Mononuclear cell (primary cell): ENCODE measurements around the gene RNF213. TPM values are rescaled to one million over a fixed set of nuclear protein-coding genes. Genes with fewer than 3 reads are reported as not detected.

Experiments
- H3K27me3 ChIP-seq: 2 replicates; pipeline ENCODE4 v1.6.0; 2011; ENCODE audit warnings: low read length, control low read depth; ENCODE audit not compliant: insufficient read depth
- H3K4me1 ChIP-seq: 2 replicates; pipeline ENCODE4 v1.5.1; 2011; ENCODE audit warnings: mild to moderate bottlenecking, low read length, control low read depth; ENCODE audit not compliant: insufficient read depth
- H3K4me3 ChIP-seq: 2 replicates; pipeline ENCODE4 v1.5.1; 2011; ENCODE audit warnings: mild to moderate bottlenecking, low read length, moderate library complexity
- H3K9me3 ChIP-seq: 2 replicates; pipeline ENCODE4 v1.5.1; 2011; ENCODE audit warnings: low read depth, mild to moderate bottlenecking, control low read depth, low read length
- total RNA-seq: library from RNA; depleted of rRNA; stranded (reverse); fragments of >200 nt; gene quantifications from one replicate; pipeline ENCODE4 v1.2.3, GENCODE V29; 2012

Gene RNF213
- total RNA-seq, 1 donor = 234 TPM

DNA sequence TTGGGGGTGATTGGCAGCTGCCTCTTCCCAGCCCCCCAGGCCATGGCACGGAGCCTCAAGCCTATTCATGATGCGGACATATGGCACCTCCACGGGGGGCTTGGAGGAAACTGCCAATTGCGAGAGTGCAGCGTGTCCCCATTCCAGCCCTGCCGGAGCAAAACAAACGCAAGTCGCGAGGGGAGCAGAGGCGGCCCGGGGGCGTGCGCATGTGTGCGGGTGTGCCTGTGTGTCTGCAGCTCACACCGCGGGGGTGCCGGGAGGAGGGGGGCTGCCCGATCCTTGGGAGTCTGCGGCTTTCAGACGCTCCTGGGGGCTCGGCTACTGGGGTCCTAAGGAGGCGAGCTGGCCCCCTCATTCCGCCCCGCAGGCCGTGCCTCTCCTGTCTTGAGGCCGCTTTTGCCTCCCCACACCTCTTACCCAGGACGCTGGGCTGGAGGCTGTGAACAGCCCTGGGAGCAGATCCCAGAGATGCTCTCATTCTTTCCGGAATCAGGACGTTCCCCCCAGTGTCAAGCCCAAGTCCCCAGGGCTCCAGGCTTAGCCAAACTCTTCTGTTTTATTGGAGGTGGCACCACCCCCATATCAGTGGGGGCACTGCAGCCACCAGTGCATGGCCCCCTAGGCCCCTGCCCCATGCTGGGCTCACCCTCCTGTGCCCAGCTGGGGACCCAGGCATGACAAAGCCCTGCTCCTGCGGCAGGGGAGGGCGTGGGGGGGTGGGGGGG lies 183.4 kb downstream of the RNF213 start:
- Histone ChIP-seq H3K4me3 (no peak overlapping the region), H3K4me1 (no peaks in the 10 kb centered on the region), H3K9me3 (no peaks in the 10 kb centered on the region), H3K27me3 (no peaks in the 10 kb centered on the region)

DNA sequence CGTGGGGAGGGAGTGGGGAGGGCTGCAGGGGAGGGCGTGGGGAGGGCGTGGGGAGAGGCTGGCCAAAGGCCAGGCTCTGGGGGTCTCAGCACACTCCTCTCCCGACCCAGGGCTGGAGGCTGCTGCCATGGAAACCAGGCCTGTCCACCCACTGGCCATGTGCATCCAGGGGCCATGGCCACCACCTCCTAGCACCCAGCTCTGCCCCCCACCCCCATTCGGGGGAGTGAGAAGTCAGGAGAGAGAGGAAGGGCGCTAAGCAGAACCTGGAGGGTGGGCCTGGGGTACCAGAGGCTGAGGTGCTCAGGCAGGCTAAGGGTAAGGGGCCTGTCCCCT lies 184.0 kb downstream of the RNF213 start:
- no peak overlapping the region for H3K4me3 ChIP-seq
- H3K27me3 ChIP-seq = no peaks in the 10 kb centered on the region
- H3K4me1 ChIP-seq = no peaks in the 10 kb centered on the region
- no peaks in the 10 kb centered on the region for H3K9me3 ChIP-seq

DNA sequence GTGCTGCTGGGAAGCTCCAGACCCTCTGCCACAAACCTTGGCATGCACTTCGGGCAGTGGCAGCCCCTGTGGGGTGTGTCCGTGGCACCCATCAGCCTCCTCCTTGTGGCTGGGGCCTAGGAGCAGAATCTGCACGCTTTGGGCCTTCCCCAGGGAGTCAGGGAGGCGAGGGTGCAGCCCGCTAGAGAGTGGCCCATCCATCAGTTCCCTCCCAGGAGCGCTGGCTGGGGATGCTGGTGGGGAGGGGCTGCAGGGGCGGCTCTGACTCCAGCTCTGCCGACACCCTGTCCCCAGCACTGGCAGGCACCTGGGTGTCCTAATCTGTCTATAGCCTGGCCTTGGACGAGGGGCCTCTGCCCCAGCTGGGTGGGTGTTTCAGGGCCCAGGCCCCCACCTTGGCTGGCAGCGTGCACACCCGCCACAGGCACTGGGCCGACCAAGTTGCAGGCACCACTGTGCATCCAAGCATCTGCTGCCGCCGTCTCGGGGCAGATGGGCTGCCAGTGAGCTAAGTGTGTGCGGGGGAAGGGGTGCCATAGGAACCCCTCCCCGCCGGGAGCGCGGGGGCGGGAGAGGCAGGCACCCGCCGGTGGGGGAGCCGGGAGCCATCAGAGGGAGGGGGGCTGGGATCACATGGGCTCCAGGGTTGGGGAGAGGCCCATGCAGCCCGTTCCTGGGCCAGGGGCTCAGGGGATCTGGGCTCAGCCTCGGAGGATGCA lies 184.5 kb downstream of the RNF213 start:
- H3K9me3 ChIP-seq = no peaks in the 10 kb centered on the region
- H3K27me3 ChIP-seq = no peaks in the 10 kb centered on the region
- no peaks in the 10 kb centered on the region for H3K4me1 ChIP-seq
- H3K4me3 ChIP-seq = no peak overlapping the region

DNA sequence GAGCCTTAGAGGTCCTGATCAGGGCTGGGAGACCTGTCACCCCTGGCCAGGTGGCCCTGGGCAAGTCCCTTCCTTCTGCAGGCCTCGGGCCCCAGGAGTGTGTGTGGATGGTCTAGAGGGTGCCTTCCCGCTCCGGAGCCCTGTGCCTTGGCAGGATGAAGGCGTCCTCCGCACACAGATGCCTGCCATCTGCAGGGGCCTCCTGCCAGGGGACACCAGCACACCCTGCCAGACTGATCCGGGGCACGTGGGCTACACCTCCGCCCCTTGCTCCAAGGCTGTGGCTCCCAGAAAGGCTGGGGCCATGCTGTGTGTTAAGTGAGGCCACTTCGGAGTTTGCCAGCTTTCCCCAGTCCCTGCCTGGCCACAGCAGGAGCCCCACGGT lies 185.1 kb downstream of the RNF213 start:
- H3K4me1 ChIP-seq = no peaks in the 10 kb centered on the region
- no peak overlapping the region for H3K4me3 ChIP-seq
- H3K27me3 ChIP-seq = no peaks in the 10 kb centered on the region
- H3K9me3 ChIP-seq = no peaks in the 10 kb centered on the region

DNA sequence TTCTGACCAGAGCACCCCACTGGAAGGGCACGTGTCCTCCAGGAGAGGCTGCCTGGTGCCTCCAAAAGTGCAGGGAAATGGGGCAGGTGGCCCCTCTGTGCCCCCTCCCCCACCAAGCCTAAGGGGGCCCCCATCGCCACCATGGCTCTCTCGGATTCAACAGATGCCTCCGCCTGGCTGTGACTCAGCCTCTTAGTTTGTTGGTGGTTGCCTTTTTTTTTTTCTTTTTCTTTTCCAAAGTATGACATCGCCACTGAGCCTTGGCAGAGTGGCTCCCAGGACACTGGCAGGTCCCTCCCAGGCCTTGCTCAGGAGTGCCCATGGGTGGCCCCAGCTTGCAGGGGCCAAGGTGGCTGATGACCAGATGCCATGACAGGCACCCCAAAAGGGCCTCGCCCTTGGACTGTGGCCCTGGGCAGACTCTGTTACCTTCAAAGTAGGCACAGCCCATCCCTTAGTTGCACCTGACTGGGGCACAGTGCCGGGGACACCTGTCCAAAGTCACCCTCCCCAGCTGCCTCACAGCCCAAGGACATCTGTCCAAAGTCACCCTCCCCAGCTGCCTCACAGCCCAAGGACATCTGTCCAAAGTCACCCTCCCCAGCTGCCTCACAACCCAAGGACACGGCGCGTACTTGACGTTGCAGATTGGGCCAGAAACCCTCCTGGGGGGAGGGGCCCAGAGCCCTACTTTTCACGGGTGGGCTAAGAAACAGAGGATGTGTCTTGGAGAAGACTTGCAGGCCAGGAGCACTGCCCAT lies 186.2 kb downstream of the RNF213 start:
- no peak overlapping the region for H3K4me3 ChIP-seq
- no peaks in the 10 kb centered on the region for H3K4me1 ChIP-seq
- H3K27me3 ChIP-seq = no peaks in the 10 kb centered on the region
- no peaks in the 10 kb centered on the region for H3K9me3 ChIP-seq

DNA sequence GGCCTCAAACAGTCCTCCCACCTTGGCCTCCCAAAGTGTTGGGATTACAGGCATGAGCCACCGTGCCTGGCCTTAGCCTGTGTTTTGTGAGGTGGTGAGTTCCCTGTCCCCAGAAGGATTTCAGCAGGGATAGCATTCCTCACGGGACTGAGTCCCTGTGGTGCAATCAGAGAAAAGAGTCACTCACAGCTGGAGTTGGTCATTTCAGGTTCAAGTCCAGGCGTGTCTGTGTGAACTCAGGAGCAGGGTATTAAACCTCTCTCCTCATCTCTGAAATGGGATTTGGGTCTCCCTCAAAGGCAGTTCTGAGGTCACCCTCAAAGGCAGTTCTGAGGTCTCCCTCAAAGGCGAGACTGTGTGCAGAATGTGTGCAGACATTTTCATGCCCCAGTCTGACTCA lies 187.1 kb downstream of the RNF213 start:
- Histone ChIP-seq H3K27me3 (no peaks in the 10 kb centered on the region), H3K4me3 (no peak overlapping the region), H3K9me3 (no peaks in the 10 kb centered on the region), H3K4me1 (no peaks in the 10 kb centered on the region)

Other genes with a start within 250 kb of the RNF213 start
- 0.52 TPM for gene TBC1D16, start 225.0 kb upstream of the RNF213 start, total RNA-seq
- 0.84 TPM for gene CCDC40, start 224.2 kb upstream of the RNF213 start, total RNA-seq
- gene GAA, start 159.3 kb upstream of the RNF213 start, total RNA-seq = 74.7 TPM
- 40.1 TPM for gene EIF4A3, start 113.7 kb upstream of the RNF213 start, total RNA-seq
- under 0.01 TPM for gene CARD14, start 90.8 kb upstream of the RNF213 start, total RNA-seq
- gene SGSH, start 40.5 kb upstream of the RNF213 start, total RNA-seq = 31.3 TPM
- gene SLC26A11, start 40.4 kb upstream of the RNF213 start, total RNA-seq = 21.9 TPM
- 4.9 TPM for gene ENDOV, start 154.3 kb downstream of the RNF213 start, total RNA-seq
- under 0.01 TPM for gene NPTX1, start 215.8 kb downstream of the RNF213 start, total RNA-seq